K562 (cell line): Measurements from ENCODE around the gene INO80E. TPM values are rescaled to one million over a fixed set of nuclear protein-coding genes. Genes with fewer than 3 reads are reported as not detected.
"Not testable (repeated sequence)": the region's sequence is repeated elsewhere in the genome, so short reads cannot be mapped to it uniquely, and the experiment has no call there.

Experiments
- ATAC-seq: fragments of 200-7000 bp; cut with Tn5 transposase; 3 replicates; pipeline ENCODE4 v1.9.1; 2020; ENCODE audit warnings: moderate library complexity
- BruUV-seq: library from RNA; stranded (reverse); fragments of 400-500 nt; replicated peaks from 2 replicates; lab custom pipeline; 2021; lab: Mats Ljungman, UMichigan
- CTCF ChIA-PET: fragments of 300-600 bp; formaldehyde crosslinking; extraction: SDS; loops from one replicate; lab custom pipeline; 2021; ENCODE audit warnings: low intra/inter-chr PET ratio; lab: Yijun Ruan, JAX
- POLR2A ChIA-PET: fragments of 300-600, 350-650 bp; sonication (Branson Sonifier 250); formaldehyde crosslinking; extraction: SDS; loops from one replicate; lab custom pipeline; 2021; ENCODE audit warnings: antibody characterized with exemption, inconsistent platforms; lab: Yijun Ruan, JAX
- DNase-seq, 4 experiments: peaks; one replicate each; pipeline versions ENCODE4 v3.0.0 to v3.0.0-alpha.2; 2011 to 2018; ENCODE audit warnings: low spot score in 3 of 4, mixed read lengths in 3 of 4; ENCODE audit errors: extremely low read depth in 1 of 4
- FAIRE-seq: peaks from 2 replicates; lab custom pipeline; 2011; peaks lifted over from hg19 to GRCh38; lab: Jason Lieb, UNC
- H2AFZ ChIP-seq: 2 replicates; pipeline ENCODE4 v1.6.0; 2011; ENCODE audit warnings: low read depth, low read length, control low read depth, inconsistent platforms
- H3K27ac ChIP-seq: fragments of 200-600 bp; 3 replicates; pipeline ENCODE4 v1.8.0; 2011; ENCODE audit warnings: low read depth, mild to moderate bottlenecking, control low read depth, inconsistent platforms, low read length, moderate library complexity, mixed read lengths; ENCODE audit errors: extremely low read depth
- H3K27me3 ChIP-seq, 2 experiments: fragments of 300-600 bp in 1 of 2; 2 replicates in 1 of 2; 3 replicates in 1 of 2; pipeline versions ENCODE4 v1.6.0 to v1.8.0; 2011; ENCODE audit warnings: inconsistent platforms in 2 of 2, low read length in 2 of 2, mild to moderate bottlenecking in 1 of 2, mixed read lengths in 1 of 2, moderate library complexity in 1 of 2; ENCODE audit not compliant: control insufficient read depth in 2 of 2, insufficient read depth in 2 of 2
- H3K36me3 ChIP-seq: fragments of 300-600 bp; 3 replicates; pipeline ENCODE4 v1.8.0; 2011; ENCODE audit warnings: mild to moderate bottlenecking, low read length, inconsistent platforms; ENCODE audit not compliant: control insufficient read depth, insufficient read depth
- H3K4me1 ChIP-seq, 2 experiments: fragments of 200-600 bp in 1 of 2; replicated peaks in 1 of 2; 2 replicates in 1 of 2; 3 replicates in 1 of 2; pipeline versions ENCODE4 v1.5.1 to v1.8.0; 2011; ENCODE audit warnings: inconsistent platforms in 2 of 2, low read length in 2 of 2, mild to moderate bottlenecking in 1 of 2, mixed read lengths in 1 of 2, moderate library complexity in 1 of 2; ENCODE audit not compliant: control insufficient read depth in 2 of 2, insufficient read depth in 2 of 2
- H3K4me2 ChIP-seq: 2 replicates; pipeline ENCODE4 v1.6.1; 2011; ENCODE audit warnings: low read length, control low read depth, inconsistent platforms, mixed read lengths; ENCODE audit not compliant: insufficient read depth
- H3K4me3 ChIP-seq: fragments of 200-600 bp; sonication (generic), shearing (Covaris generic); 2 replicates; pipeline ENCODE4 v1.5.1; 2016; ENCODE audit warnings: control low read depth, inconsistent platforms
- H3K79me2 ChIP-seq: fragments of 200-600 bp; 3 replicates; pipeline ENCODE4 v1.8.0; 2011; ENCODE audit warnings: low read length, inconsistent platforms; ENCODE audit not compliant: control insufficient read depth, insufficient read depth
- H3K9ac ChIP-seq, 2 experiments: 2 replicates each; pipeline versions ENCODE4 v1.6.0 to v1.6.1; 2011; ENCODE audit warnings: low read depth in 2 of 2, low read length in 2 of 2, control low read depth in 1 of 2, inconsistent platforms in 1 of 2, mild to moderate bottlenecking in 1 of 2, mixed read lengths in 1 of 2; ENCODE audit not compliant: insufficient read depth in 1 of 2
- H3K9me1 ChIP-seq: one replicate; pipeline ENCODE4 v1.6.0; 2011; ENCODE audit warnings: inconsistent platforms, mild to moderate bottlenecking, low read length, moderate library complexity; ENCODE audit not compliant: control insufficient read depth, insufficient read depth
- H3K9me3 ChIP-seq: replicated peaks from 2 replicates; pipeline ENCODE4 v1.5.1; 2011; ENCODE audit warnings: low read depth, low read length, inconsistent platforms; ENCODE audit not compliant: control insufficient read depth, insufficient read depth
- H4K20me1 ChIP-seq: replicated peaks from 2 replicates; pipeline ENCODE4 v1.6.1; 2011; ENCODE audit warnings: low read length, inconsistent platforms, mixed read lengths; ENCODE audit not compliant: control insufficient read depth, insufficient read depth
- AFF4 ChIP-seq: sonication (generic); formaldehyde crosslinking; IDR thresholded peaks from 2 replicates; pipeline ENCODE4 v1.8.0; 2023; ENCODE audit warnings: mild to moderate bottlenecking, missing genetic modification reagents
- ARID1B ChIP-seq: fragments of 450-650 bp; IDR thresholded peaks from 2 replicates; pipeline ENCODE4 v1.6.1; 2016; ENCODE audit warnings: antibody characterized with exemption, mild to moderate bottlenecking, inconsistent platforms
- BRD9 ChIP-seq: fragments of 450-650 bp; IDR thresholded peaks from 2 replicates; pipeline ENCODE4 v1.6.1; 2018; ENCODE audit warnings: low read depth; ENCODE audit not compliant: partially characterized antibody
- LEF1 ChIP-seq: fragments of 450-650 bp; IDR thresholded peaks from 2 replicates; pipeline ENCODE4 v1.6.1; 2016; ENCODE audit warnings: mild to moderate bottlenecking
- PHB2 ChIP-seq: fragments of 450-650 bp; IDR thresholded peaks from 2 replicates; pipeline ENCODE4 v1.6.1; 2017; ENCODE audit warnings: low read depth
- RBM25 ChIP-seq: fragments of 200-400 bp; formaldehyde crosslinking; IDR thresholded peaks from 2 replicates; pipeline ENCODE4 v1.6.1; 2018; ENCODE audit warnings: low read length, low read depth, moderate library complexity; ENCODE audit not compliant: severe bottlenecking
- SNRNP70 ChIP-seq: fragments of 200-400 bp; formaldehyde crosslinking; optimal IDR thresholded peaks from 2 replicates; pipeline ENCODE3; 2017; ENCODE audit warnings: low read depth, low read length
- YY1 ChIP-seq, 3 experiments: IDR thresholded peaks; 2 replicates each; pipeline ENCODE4 v1.6.1; 2011; ENCODE audit warnings: low read length in 2 of 3, mild to moderate bottlenecking in 2 of 3, moderate library complexity in 2 of 3, borderline replicate concordance in 1 of 3, control low read depth in 1 of 3, low read depth in 1 of 3; ENCODE audit not compliant: insufficient read depth in 3 of 3, insufficient replicate concordance in 2 of 3, control insufficient read depth in 1 of 3, insufficient read length in 1 of 3; ENCODE audit errors: extremely low read depth in 1 of 3
- ZNF146 ChIP-seq: IDR thresholded peaks from one replicate; pipeline ENCODE4 v1.6.1; 2018; ENCODE audit warnings: missing compliant biosample characterization; ENCODE audit not compliant: unreplicated experiment
- WGBS: fragments of 100-300 bp; shearing (Covaris generic); methylation state at CpG from one replicate; pipeline ENCODE4 v1.1.6; 2016; ENCODE audit warnings: low coverage, mixed read lengths; ENCODE audit not compliant: insufficient coverage; ENCODE audit errors: missing lambda C conversion rate; 5-methylcytosine and 5-hydroxymethylcytosine counted together
- in situ Hi-C: fragments of 300-500 bp; cut with MboI; formaldehyde crosslinking; loops from 4 replicates; pipeline ENCODE4 v1.15.0; 2018; ENCODE audit warnings: inconsistent platforms, mixed read lengths
- intact Hi-C: fragments of 100-400 bp; cut with micrococcal nuclease; formaldehyde crosslinking; loops from 2 replicates; pipeline ENCODE4 v1.14.2; 2022
- polyA plus RNA-seq, 8 experiments: library from polyadenylated mRNA; depleted of rRNA in 4 of 8; stranded (reverse) in 5 of 8; unstranded in 3 of 8; fragments of >200 nt; fragmentation: Nextera tagmentation in 2 of 8; fragmentation: Illumina TruSeq in 1 of 8; extraction: Ambion mirVana in 2 of 8; extraction: Trizol in 1 of 8; gene quantifications; 2 replicates each; pipeline versions ENCODE4 v1.2.1 to v1.2.3, GENCODE V29; 2011 to 2014; ENCODE audit warnings: inconsistent platforms in 1 of 8, missing spikeins in 1 of 8
- total RNA-seq, 7 experiments: library from RNA; depleted of rRNA in 6 of 7; stranded (reverse); fragments of >200 nt in 6 of 7; fragmentation: Illumina TruSeq in 2 of 7; extraction: Trizol in 2 of 7; gene quantifications; 2 replicates each; pipeline versions ENCODE4 v1.2.1 to v1.2.3, GENCODE V29; 2011 to 2021; ENCODE audit warnings: low replicate concordance in 1 of 7

INO80E gene
- total and polyA plus RNA-seq, 9 of the 15 experiments (the other 6 are each of a cell fraction or from before 2014, with no cell fraction given) = 0.31 to 102 (median 49.3) TPM

DNA sequence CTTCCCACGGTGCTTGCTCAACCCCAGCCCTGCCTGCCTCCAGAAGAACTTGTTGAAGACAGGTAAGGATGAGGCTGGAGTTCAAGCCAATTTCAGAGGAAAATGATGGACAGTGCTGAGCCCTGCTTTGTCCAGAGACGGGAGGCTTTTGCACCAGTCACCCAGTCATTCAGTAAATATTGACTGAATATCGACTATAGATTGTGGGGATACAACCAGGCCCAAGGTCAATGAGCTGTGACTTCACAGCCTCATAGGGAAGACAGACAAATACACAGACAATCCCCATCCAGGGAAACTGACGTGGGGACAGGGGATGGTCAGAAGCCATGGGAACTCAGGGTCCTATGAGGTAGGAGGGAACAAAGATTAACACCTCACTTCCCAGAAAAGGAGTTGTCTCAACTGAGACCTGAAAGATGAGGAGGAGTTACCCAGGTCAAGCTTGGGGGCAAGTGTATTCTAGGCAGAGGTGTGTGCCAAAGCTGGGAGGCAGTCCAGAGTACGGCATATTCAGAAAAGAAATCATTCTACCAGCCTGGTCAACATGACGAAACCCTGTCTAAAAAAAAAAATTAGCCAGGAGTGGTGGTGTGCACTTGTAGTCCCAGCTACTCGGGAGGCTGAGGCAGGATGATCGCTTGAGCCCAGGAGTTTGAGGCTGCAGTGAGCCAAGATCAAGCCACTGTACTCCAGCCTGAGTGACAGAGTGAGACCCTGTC, 20.7 kb downstream of the INO80E start (continued):
- TF ChIP-seq SNRNP70 = no peak
- no peak for TF ChIP-seq BRD9

GRCh38 chr16:30017277-30017656, 21.2 kb downstream of the INO80E start:
- intact Hi-C loops (no loop called here), in situ Hi-C loops (no loop called here)
- H3K36me3 ChIP-seq = no peaks in the 10 kb centered on the region
- no peak for TF ChIP-seq LEF1
- TF ChIP-seq ARID1B = no peak
- TF ChIP-seq AFF4 (CRISPR knock-in tag) = no peak
- TF ChIP-seq YY1 (IDR thresholded peaks at IDR 0.05; ENCODE audit: borderline replicate concordance in 1 of 3, control insufficient read depth in 1 of 3, extremely low read depth in 1 of 3, insufficient read depth in 3 of 3, insufficient read length in 1 of 3, insufficient replicate concordance in 2 of 3, low read depth in 1 of 3, low read length in 2 of 3) = no peak
- peak; percentile 43 for TF ChIP-seq RBM25
- TF ChIP-seq PHB2 = no peak
- peak; percentile 90 for TF ChIP-seq ZNF146 (CRISPR knock-in tag)
- H3K9me3 ChIP-seq = no peaks in the 10 kb centered on the region
- no TSS peak for BruUV-seq
- peaks cover 0 to 4% of the 10 kb centered on the region in 2 experiments; a peak in 1 of 5 replicates for H3K27me3 ChIP-seq
- no peak overlapping the region for H3K27ac ChIP-seq
- H3K4me1 ChIP-seq = peaks cover 0 to 13% of the 10 kb centered on the region in 2 experiments; a peak in 3 of 5 replicates
- ATAC-seq = no peak
- no peak overlapping the region for H2AFZ ChIP-seq
- H3K9me1 ChIP-seq = no peaks in the 10 kb centered on the region
- H3K4me2 ChIP-seq = no peak overlapping the region
- H3K4me3 ChIP-seq = no peak overlapping the region
- no peak for DNase-seq
- CTCF ChIA-PET = interaction anchor here (0.6 kb wide), 1 partner anchor 936 kb away, joined by 3 read pairs; no protein-coding TSS in a partner anchor
- peaks cover 3% of the 10 kb centered on the region; the same call in 1 of the 2 replicates for H4K20me1 ChIP-seq
- H3K79me2 ChIP-seq = no peaks in the 10 kb centered on the region; the same call in 2 of the 3 replicates
- H3K9ac ChIP-seq = no peak overlapping the region
- FAIRE-seq = no peak
- 8% methylated on average over 2 of the region's 2 CpGs for WGBS
- POLR2A ChIA-PET = no interaction called here

- intact Hi-C loops, CTCF ChIA-PET, DNase-seq, in situ Hi-C loops, H3K9me3 ChIP-seq, H3K27ac ChIP-seq, H3K4me2 ChIP-seq, H3K79me2 ChIP-seq, H3K9me1 ChIP-seq, H3K27me3 ChIP-seq, H3K36me3 ChIP-seq, H4K20me1 ChIP-seq, H2AFZ ChIP-seq, FAIRE-seq, H3K9ac ChIP-seq, H3K4me3 ChIP-seq, ATAC-seq, POLR2A ChIA-PET, BruUV-seq: not testable (repeated sequence)
- H3K4me1 ChIP-seq = peaks cover 0 to 11% of the 10 kb centered on the region in 2 experiments; a peak in 3 of 5 replicates
- 0% methylated on average over 1 of the region's 4 CpGs for WGBS
Measured at GRCh38 chr16:30017937-30018336, 21.9 kb downstream of the INO80E start.
